ENCODE measurements around the gene ANK2.

GRCh38 chr4:113083346-113083745 is 33.9 kb downstream of the ANK2 start:
- TF ChIP-seq, protein P1, sequence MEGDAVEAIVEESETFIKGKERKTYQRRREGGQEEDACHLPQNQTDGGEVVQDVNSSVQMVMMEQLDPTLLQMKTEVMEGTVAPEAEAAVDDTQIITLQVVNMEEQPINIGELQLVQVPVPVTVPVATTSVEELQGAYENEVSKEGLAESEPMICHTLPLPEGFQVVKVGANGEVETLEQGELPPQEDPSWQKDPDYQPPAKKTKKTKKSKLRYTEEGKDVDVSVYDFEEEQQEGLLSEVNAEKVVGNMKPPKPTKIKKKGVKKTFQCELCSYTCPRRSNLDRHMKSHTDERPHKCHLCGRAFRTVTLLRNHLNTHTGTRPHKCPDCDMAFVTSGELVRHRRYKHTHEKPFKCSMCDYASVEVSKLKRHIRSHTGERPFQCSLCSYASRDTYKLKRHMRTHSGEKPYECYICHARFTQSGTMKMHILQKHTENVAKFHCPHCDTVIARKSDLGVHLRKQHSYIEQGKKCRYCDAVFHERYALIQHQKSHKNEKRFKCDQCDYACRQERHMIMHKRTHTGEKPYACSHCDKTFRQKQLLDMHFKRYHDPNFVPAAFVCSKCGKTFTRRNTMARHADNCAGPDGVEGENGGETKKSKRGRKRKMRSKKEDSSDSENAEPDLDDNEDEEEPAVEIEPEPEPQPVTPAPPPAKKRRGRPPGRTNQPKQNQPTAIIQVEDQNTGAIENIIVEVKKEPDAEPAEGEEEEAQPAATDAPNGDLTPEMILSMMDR (IDR thresholded peaks at IDR 0.05; ENCODE audit: borderline replicate concordance, extremely low read depth, low read length, poor library complexity, severe bottlenecking) = no peak
- no peak for TF ChIP-seq EZH2 (IDR thresholded peaks at IDR 0.05; ENCODE audit: borderline replicate concordance, low read depth, low read length, severe bottlenecking)
